ENCODE measurements around the gene ZMIZ1. TPM values are rescaled to one million over a fixed set of nuclear protein-coding genes. Genes with fewer than 3 reads are reported as not detected.

Gene ZMIZ1
- total RNA-seq, 1 donor from 2014 or later: 93.9 TPM

DNA sequence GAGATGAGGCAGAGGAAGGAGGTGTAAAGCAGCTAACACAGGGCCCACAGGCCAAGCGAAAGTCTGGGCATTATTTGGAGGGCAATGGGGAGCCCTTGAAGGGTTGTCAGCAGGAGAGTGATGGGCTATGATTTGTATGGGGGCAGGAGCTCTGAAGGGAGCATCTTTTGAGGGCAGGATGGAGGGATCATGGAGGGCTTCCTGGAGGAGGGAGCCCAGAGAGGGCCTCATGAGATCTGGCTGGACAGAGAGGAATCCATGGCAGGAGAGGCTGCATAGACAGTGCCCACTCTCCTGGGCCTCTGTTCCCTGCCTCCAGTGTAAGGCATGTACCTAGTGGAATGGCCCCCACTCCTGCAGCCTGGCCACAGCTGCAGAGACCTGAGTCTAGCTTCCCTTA is 141.9 kb downstream of the ZMIZ1 start:
- H3K4me3 Mint-ChIP-seq: no peak overlapping the region
- POLR2A ChIA-PET: no interaction called here
- no peaks in the 10 kb centered on the region for H3K36me3 Mint-ChIP-seq (ENCODE audit: low read depth)
- ATAC-seq (ENCODE audit: low read depth) (no peak), DNase-seq (no peak)
- TF ChIP-seq, protein P1, sequence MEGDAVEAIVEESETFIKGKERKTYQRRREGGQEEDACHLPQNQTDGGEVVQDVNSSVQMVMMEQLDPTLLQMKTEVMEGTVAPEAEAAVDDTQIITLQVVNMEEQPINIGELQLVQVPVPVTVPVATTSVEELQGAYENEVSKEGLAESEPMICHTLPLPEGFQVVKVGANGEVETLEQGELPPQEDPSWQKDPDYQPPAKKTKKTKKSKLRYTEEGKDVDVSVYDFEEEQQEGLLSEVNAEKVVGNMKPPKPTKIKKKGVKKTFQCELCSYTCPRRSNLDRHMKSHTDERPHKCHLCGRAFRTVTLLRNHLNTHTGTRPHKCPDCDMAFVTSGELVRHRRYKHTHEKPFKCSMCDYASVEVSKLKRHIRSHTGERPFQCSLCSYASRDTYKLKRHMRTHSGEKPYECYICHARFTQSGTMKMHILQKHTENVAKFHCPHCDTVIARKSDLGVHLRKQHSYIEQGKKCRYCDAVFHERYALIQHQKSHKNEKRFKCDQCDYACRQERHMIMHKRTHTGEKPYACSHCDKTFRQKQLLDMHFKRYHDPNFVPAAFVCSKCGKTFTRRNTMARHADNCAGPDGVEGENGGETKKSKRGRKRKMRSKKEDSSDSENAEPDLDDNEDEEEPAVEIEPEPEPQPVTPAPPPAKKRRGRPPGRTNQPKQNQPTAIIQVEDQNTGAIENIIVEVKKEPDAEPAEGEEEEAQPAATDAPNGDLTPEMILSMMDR (IDR thresholded peaks at IDR 0.05): no peak
- H3K27ac Mint-ChIP-seq: no peak overlapping the region
- CTCF ChIA-PET: no interaction called here
- intact Hi-C loops (cut with micrococcal nuclease): no loop called here
- no peaks in the 10 kb centered on the region for H3K4me1 Mint-ChIP-seq
- no peaks in the 10 kb centered on the region for H3K27me3 Mint-ChIP-seq
- no peaks in the 10 kb centered on the region for H3K9me3 Mint-ChIP-seq

GRCh38 chr10:79211616-79212015 is 142.8 kb downstream of the ZMIZ1 start:
- Mint-ChIP-seq H3K27ac (no peak overlapping the region), H3K27me3 (no peaks in the 10 kb centered on the region), H3K36me3 (ENCODE audit: low read depth) (no peaks in the 10 kb centered on the region), H3K9me3 (no peaks in the 10 kb centered on the region), H3K4me3 (no peak overlapping the region), H3K4me1 (no peaks in the 10 kb centered on the region)
- DNase-seq: no peak
- intact Hi-C loops (cut with micrococcal nuclease): no loop called here
- TF ChIP-seq, protein P1 (IDR thresholded peaks at IDR 0.05): no peak
- CTCF ChIA-PET: no interaction called here
- ATAC-seq (ENCODE audit: low read depth): no peak
- POLR2A ChIA-PET: no interaction called here

GRCh38 chr10:79215531-79215930 is 146.8 kb downstream of the ZMIZ1 start:
- Mint-ChIP-seq H3K4me3 (no peak overlapping the region), H3K9me3 (no peaks in the 10 kb centered on the region), H3K27me3 (no peaks in the 10 kb centered on the region), H3K27ac (no peak overlapping the region), H3K4me1 (no peaks in the 10 kb centered on the region), H3K36me3 (ENCODE audit: low read depth) (no peaks in the 10 kb centered on the region)
- ATAC-seq (ENCODE audit: low read depth) (no peak), DNase-seq (no peak)
- TF ChIP-seq, protein P1 (IDR thresholded peaks at IDR 0.05): no peak
- intact Hi-C loops (cut with micrococcal nuclease): no loop called here
- ChIA-PET CTCF (no interaction called here), POLR2A (no interaction called here)

GRCh38 chr10:79219322-79219957 is 150.7 kb downstream of the ZMIZ1 start:
- intact Hi-C loops (cut with micrococcal nuclease): no loop called here
- POLR2A ChIA-PET: no interaction called here
- Mint-ChIP-seq H3K4me1 (no peaks in the 10 kb centered on the region), H3K27ac (no peak overlapping the region), H3K9me3 (no peaks in the 10 kb centered on the region), H3K27me3 (peaks cover 2% of the 10 kb centered on the region), H3K4me3 (no peak overlapping the region), H3K36me3 (ENCODE audit: low read depth) (no peaks in the 10 kb centered on the region)
- DNase-seq (no peak), ATAC-seq (ENCODE audit: low read depth) (no peak)
- CTCF ChIA-PET: no interaction called here
- TF ChIP-seq, protein P1 (IDR thresholded peaks at IDR 0.05): no peak

DNA sequence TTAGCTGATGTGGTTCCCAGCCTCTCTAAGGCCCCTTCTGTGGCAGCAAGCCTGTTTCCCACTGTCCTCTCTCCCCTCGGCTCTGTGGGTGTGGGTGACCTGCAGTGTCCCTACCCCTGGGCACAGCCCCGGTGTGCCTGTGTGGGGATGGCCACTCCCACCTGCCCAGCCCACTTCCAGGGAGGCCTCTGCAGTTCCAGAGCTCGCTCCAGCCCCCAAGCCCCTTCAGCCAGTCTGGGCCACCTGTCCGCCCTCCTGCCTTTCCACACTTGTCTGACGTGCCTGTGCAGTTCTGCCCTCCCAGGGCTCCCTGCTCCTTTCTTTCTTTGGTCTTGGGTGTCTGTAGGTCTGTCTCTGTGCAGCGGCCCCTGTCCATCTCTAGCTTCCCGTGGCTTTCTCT is 151.5 kb downstream of the ZMIZ1 start:
- Mint-ChIP-seq H3K9me3 (no peaks in the 10 kb centered on the region), H3K27ac (no peak overlapping the region), H3K4me1 (no peaks in the 10 kb centered on the region), H3K27me3 (peaks cover 2% of the 10 kb centered on the region), H3K36me3 (ENCODE audit: low read depth) (no peaks in the 10 kb centered on the region), H3K4me3 (no peak overlapping the region)
- TF ChIP-seq, protein P1 (IDR thresholded peaks at IDR 0.05): no peak
- ChIA-PET POLR2A (no interaction called here), CTCF (no interaction called here)
- DNase-seq: no peak
- intact Hi-C loops (cut with micrococcal nuclease): no loop called here
- ATAC-seq (ENCODE audit: low read depth): no peak
